Activated naive CD4-positive, alpha-beta T cell treated with anti-CD3 and anti-CD28 coated beads, Interleukin-2, amount 10 ng/mL, durations not matched to agents 7 days and 5 days (primary cell): ENCODE results near the gene PRC1.

ENCODE experiments used
- CTCF ChIA-PET: fragments of 350-600 bp; sonication (Branson Sonifier 250); formaldehyde crosslinking; loops from one replicate; lab custom pipeline; 2021; ENCODE audit warnings: antibody characterized with exemption; lab: Charles Lee
- DNase-seq: peaks from one replicate; pipeline ENCODE4 v3.0.0-alpha.2; 2020
- H3K27ac Mint-ChIP-seq: one replicate; pipeline ENCODE4 v1.8.0; 2021; ENCODE audit warnings: mild to moderate bottlenecking, moderate library complexity, mixed read lengths
- H3K27me3 Mint-ChIP-seq: one replicate; pipeline ENCODE4 v1.8.0; 2021; ENCODE audit warnings: mild to moderate bottlenecking, mixed read lengths
- H3K36me3 Mint-ChIP-seq: one replicate; pipeline ENCODE4 v1.8.0; 2021; ENCODE audit warnings: mixed read lengths
- H3K4me1 Mint-ChIP-seq: one replicate; pipeline ENCODE4 v1.8.0; 2021; ENCODE audit warnings: mixed read lengths
- H3K4me3 Mint-ChIP-seq: one replicate; pipeline ENCODE4 v1.8.0; 2021; ENCODE audit warnings: mild to moderate bottlenecking, moderate library complexity, mixed read lengths
- H3K9me3 Mint-ChIP-seq: one replicate; pipeline ENCODE4 v1.8.0; 2021; ENCODE audit warnings: mixed read lengths

The PRC1 gene

GRCh38 chr15:90916461-90916860 is 77.9 kb downstream of the PRC1 start:
- Mint-ChIP-seq H3K4me1 (no peaks in the 10 kb centered on the region), H3K27me3 (no peaks in the 10 kb centered on the region), H3K36me3 (peaks cover 71% of the 10 kb centered on the region), H3K9me3 (no peaks in the 10 kb centered on the region), H3K27ac (peak overlapping the region; percentile 39), H3K4me3 (no peak overlapping the region)
- DNase-seq: no peak
- CTCF ChIA-PET: interaction anchor here (1.5 to 4.8 kb wide), 2 partner anchors 13 to 16 kb away, joined by 3 to 20 read pairs; partner anchors contain the start of gene HDDC3
